Fibroblast of the aortic adventitia (primary cell): Measurements from ENCODE around the gene NFATC4. TPM values are rescaled to one million over a fixed set of nuclear protein-coding genes. Genes with fewer than 3 reads are reported as not detected.

Source experiments
- DNase-seq: peaks from one replicate; pipeline ENCODE4 v3.0.0-alpha.2; 2010; ENCODE audit warnings: low read depth
- H3K4me3 ChIP-seq: 2 replicates; pipeline ENCODE4 v1.5.1; 2011; ENCODE audit warnings: low read depth, mild to moderate bottlenecking, control low read depth, low read length, moderate library complexity
- total RNA-seq: library from RNA; depleted of rRNA; stranded (reverse); fragments of >200 nt; gene quantifications from 2 replicates; pipeline ENCODE4 v1.2.3, GENCODE V29; 2012; ENCODE audit warnings: low replicate concordance
- TF ChIP-seq, protein P1 (sequence below): IDR thresholded peaks from 2 replicates; pipeline ENCODE4 v1.5.1; 2011; ENCODE audit warnings: mild to moderate bottlenecking, low read length, control low read depth, inconsistent platforms; ENCODE audit not compliant: insufficient read depth

The NFATC4 gene
- total RNA-seq, 1 donor, result 77.9 TPM

DNA sequence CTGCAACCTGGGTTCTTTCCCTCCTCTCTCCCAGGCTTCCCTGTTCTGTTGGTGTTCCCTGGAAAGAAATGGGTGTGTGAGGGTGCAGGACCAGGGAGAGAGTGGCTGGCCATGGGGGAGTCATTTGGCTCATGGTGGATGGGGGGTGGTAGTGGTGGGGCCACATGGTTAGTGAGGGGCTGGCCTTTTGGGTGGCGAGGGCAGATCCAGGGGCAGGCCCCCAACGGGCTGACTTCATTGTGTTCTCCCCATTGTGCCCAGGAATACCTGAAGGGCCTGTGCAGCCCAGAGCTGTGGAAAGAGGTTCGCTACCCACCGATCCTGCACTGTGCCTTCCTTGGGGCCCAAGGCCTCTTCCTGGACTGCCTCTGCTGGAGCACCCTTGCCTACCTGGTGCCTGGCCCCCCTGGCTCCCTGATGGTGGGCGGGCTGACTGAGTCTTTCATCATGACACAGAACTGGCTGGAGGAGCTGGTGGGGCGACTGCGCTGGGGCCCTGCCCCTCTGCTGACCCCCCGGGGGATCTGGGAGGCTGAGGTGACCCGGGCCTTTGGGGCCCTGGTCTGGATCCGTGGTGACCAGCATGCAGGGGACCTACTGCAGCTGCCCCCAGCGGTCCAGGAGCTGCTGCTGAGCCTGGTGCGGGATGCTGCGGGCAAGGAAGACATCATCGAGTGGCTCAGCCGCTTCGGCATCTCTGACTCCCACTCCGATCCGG, 39.8 kb downstream of the NFATC4 start:
- H3K4me3 ChIP-seq, result no peak overlapping the region
- no peak for DNase-seq
- TF ChIP-seq, protein P1, sequence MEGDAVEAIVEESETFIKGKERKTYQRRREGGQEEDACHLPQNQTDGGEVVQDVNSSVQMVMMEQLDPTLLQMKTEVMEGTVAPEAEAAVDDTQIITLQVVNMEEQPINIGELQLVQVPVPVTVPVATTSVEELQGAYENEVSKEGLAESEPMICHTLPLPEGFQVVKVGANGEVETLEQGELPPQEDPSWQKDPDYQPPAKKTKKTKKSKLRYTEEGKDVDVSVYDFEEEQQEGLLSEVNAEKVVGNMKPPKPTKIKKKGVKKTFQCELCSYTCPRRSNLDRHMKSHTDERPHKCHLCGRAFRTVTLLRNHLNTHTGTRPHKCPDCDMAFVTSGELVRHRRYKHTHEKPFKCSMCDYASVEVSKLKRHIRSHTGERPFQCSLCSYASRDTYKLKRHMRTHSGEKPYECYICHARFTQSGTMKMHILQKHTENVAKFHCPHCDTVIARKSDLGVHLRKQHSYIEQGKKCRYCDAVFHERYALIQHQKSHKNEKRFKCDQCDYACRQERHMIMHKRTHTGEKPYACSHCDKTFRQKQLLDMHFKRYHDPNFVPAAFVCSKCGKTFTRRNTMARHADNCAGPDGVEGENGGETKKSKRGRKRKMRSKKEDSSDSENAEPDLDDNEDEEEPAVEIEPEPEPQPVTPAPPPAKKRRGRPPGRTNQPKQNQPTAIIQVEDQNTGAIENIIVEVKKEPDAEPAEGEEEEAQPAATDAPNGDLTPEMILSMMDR, result no peak

DNA sequence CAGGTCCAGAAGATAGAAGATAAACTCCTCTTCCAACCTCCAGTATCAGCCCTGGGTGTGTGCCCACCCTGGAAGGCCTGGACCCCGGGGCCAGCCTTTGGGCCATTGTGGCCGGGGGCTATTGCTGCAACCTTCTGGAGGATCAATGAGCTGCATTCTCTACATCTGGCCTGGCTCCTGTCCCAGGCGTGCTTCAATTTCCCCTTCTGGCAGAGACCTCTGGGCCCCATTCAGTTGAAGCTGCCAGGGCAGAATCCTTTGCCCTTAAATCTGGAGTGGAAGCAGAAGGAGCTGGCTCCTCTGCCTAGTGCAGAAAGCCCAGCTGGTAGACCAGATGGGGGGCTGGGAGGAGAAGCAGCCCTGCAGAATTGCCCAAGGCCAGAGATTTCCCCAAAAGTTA, 40.8 kb downstream of the NFATC4 start:
- TF ChIP-seq, protein P1, result no peak
- H3K4me3 ChIP-seq, result no peak overlapping the region
- DNase-seq, result peak; percentile 51

DNA sequence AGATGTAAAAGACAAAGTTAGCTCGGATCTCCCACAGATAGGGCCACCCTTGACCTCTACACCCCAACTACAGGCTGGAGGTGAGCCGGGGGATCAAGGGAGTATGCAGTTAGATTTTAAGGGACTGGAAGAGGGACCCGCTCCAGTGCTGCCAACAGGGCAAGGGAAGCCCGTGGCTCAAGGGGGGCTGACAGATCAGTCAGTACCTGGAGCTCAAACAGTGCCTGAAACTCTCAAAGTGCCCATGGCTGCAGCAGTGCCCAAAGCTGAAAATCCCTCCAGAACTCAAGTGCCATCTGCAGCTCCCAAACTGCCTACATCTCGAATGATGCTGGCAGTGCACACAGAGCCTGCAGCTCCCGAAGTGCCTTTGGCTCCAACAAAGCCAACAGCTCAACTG, 41.2 kb downstream of the NFATC4 start:
- DNase-seq, result no peak
- H3K4me3 ChIP-seq, result no peak overlapping the region
- TF ChIP-seq, protein P1, result no peak

DNA sequence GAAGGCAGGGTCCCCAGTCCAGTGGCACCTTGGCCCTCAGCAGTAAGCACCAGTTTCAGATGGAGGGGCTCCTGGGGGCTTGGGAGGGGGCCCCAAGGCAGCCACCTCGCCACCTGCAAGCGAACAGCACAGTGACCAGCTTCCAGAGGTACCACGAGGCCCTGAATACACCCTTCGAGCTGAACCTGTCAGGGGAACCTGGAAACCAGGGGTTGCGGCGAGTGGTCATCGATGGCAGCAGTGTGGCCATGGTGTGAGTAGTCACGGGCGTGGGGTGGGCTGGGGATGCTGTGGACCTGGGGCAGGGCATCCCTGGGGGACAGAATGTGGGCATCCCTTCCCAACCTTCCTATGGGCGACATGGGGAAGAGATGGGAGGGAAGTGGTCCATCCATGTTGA, 42.0 kb downstream of the NFATC4 start:
- no peak overlapping the region for H3K4me3 ChIP-seq
- no peak for DNase-seq
- TF ChIP-seq, protein P1, result no peak

DNA sequence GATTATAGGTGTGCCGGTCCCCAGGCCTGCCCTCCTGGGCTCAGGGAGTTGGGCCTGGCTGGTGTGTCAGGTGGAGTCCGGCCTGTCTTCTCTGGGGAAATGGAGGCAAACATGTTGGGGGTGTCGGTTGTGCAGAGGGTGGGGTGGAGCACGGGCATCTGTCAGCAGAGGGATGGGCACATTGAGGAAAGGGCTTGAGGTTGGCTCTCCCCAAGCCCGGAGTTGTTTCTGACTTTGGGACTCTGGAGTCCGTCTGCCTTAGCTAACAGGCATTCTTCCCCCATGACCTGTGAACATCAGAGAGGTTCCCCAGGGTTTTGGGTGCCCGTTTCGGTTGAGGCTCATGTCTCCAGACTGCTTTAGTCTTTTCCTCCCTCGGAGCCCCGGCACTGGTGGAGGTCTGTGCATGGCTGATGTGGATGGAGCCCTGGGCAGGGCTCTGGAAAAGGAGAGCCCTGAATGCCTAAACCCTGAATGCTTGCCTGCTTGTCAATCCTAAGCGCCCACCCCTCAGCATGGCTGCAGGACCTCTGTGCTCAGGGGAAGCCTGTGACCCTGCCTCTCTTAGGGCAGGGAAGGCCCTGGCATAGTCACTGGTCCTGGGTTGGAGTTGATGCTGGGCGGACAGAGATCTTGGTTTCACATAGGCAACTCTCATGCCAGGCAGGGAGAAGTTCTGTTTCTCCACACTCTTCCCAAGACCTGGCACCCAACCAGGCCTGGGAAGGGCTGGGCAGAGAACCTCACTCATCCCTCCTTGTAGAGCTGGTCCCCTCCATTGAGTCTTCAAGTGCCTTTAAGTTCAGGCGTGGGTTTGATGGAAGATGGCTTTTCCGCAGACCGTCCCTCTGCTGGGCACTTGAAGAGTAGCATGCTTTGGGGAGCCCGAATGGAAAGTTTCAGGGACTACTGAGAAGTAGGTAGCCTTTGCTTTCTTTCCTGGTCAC, 43.7 kb downstream of the NFATC4 start:
- no peak overlapping the region for H3K4me3 ChIP-seq
- DNase-seq, result peak; percentile 69
- TF ChIP-seq, protein P1, result peak; percentile 81

DNA sequence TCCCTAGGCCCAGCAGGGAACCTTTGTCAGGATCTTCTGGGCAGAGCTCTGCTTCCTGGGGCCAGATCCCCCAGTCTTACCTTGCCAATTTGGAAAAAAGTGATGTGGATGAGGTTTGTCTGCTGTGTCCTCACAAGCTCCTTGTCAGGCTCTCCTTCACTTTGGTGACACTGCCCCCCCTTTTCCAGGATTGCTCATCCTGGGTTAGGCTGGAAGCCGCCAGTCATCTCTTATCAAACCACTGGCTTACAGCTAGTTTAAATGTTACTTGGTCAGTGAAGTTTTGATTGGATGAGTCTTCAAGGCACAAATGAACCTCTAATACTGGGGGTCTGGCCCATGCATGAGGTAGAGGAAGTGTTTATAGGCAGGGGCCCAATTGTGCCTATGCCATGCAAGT, 46.1 kb downstream of the NFATC4 start:
- DNase-seq, result no peak
- TF ChIP-seq, protein P1, result no peak

More for the DNA sequence above, 46.1 kb downstream of the NFATC4 start:
- no peak overlapping the region for H3K4me3 ChIP-seq
